Nephron progenitor cell (in vitro differentiated cells): Measurements from ENCODE around the gene SOHLH1.

ENCODE experiments used
- DNase-seq: peaks from one replicate; pipeline ENCODE4 v3.0.0; 2021
- H3K27ac Mint-ChIP-seq: 2 replicates; pipeline ENCODE4 v1.8.0; 2021; ENCODE audit warnings: mild to moderate bottlenecking, moderate library complexity, mixed read lengths
- H3K27me3 Mint-ChIP-seq: 2 replicates; pipeline ENCODE4 v1.8.0; 2021; ENCODE audit warnings: mild to moderate bottlenecking, low read depth, mixed read lengths; ENCODE audit not compliant: poor library complexity
- H3K36me3 Mint-ChIP-seq: 2 replicates; pipeline ENCODE4 v1.8.0; 2021; ENCODE audit warnings: low read depth, mixed read lengths
- H3K4me1 Mint-ChIP-seq: 2 replicates; pipeline ENCODE4 v1.8.0; 2021; ENCODE audit warnings: mixed read lengths
- H3K4me3 Mint-ChIP-seq: 2 replicates; pipeline ENCODE4 v1.8.0; 2021; ENCODE audit warnings: mild to moderate bottlenecking, moderate library complexity, mixed read lengths
- H3K9me3 Mint-ChIP-seq: 2 replicates; pipeline ENCODE4 v1.8.0; 2021; ENCODE audit warnings: mild to moderate bottlenecking, moderate library complexity, mixed read lengths
- CTCF ChIP-seq: fragments of 200-600 bp; sonication (generic); IDR thresholded peaks from 2 replicates; pipeline ENCODE4 v1.5.0; 2021; ENCODE audit warnings: antibody characterized with exemption

The SOHLH1 gene

GRCh38 chr9:135732569-135733257 is 33.4 kb upstream of the SOHLH1 start:
- H3K4me1 Mint-ChIP-seq = no peaks in the 10 kb centered on the region
- H3K27me3 Mint-ChIP-seq = peaks cover 61% of the 10 kb centered on the region
- H3K27ac Mint-ChIP-seq = no peak overlapping the region
- no peak for TF ChIP-seq CTCF
- peaks cover 35% of the 10 kb centered on the region for H3K9me3 Mint-ChIP-seq
- H3K36me3 Mint-ChIP-seq = no peaks in the 10 kb centered on the region
- no peak overlapping the region for H3K4me3 Mint-ChIP-seq
- DNase-seq = no peak

- Mint-ChIP-seq H3K4me3 (no peak overlapping the region), H3K27ac (no peak overlapping the region), H3K36me3 (no peaks in the 10 kb centered on the region), H3K9me3 (peaks cover 35% of the 10 kb centered on the region), H3K4me1 (no peaks in the 10 kb centered on the region), H3K27me3 (peaks cover 60% of the 10 kb centered on the region)
- DNase-seq = no peak
- TF ChIP-seq CTCF = no peak
Measured at GRCh38 chr9:135731454-135731853, 32.2 kb upstream of the SOHLH1 start.

GRCh38 chr9:135729480-135729879 is 30.2 kb upstream of the SOHLH1 start:
- H3K27ac Mint-ChIP-seq = no peak overlapping the region
- peaks cover 46% of the 10 kb centered on the region for H3K27me3 Mint-ChIP-seq
- peaks cover 34% of the 10 kb centered on the region for H3K9me3 Mint-ChIP-seq
- DNase-seq = no peak
- no peaks in the 10 kb centered on the region for H3K36me3 Mint-ChIP-seq
- no peak overlapping the region for H3K4me3 Mint-ChIP-seq
- H3K4me1 Mint-ChIP-seq = peaks cover 5% of the 10 kb centered on the region
- TF ChIP-seq CTCF = no peak

- no peak overlapping the region for H3K4me3 Mint-ChIP-seq
- no peak overlapping the region for H3K27ac Mint-ChIP-seq
- no peaks in the 10 kb centered on the region for H3K36me3 Mint-ChIP-seq
- no peak for TF ChIP-seq CTCF
- H3K27me3 Mint-ChIP-seq = peaks cover 39% of the 10 kb centered on the region
- no peak for DNase-seq
- H3K4me1 Mint-ChIP-seq = peaks cover 5% of the 10 kb centered on the region
- peaks cover 29% of the 10 kb centered on the region for H3K9me3 Mint-ChIP-seq
Measured at GRCh38 chr9:135728436-135729110, 29.3 kb upstream of the SOHLH1 start.

- Mint-ChIP-seq H3K9me3 (peaks cover 21% of the 10 kb centered on the region), H3K36me3 (no peaks in the 10 kb centered on the region), H3K4me3 (no peak overlapping the region)
Measured at GRCh38 chr9:135727257-135727875, 28.1 kb upstream of the SOHLH1 start.

More at GRCh38 chr9:135727257-135727875, 28.1 kb upstream of the SOHLH1 start:
- no peak for TF ChIP-seq CTCF
- no peak overlapping the region for H3K27ac Mint-ChIP-seq
- DNase-seq = no peak
- peaks cover 41% of the 10 kb centered on the region for H3K27me3 Mint-ChIP-seq
- H3K4me1 Mint-ChIP-seq = peaks cover 5% of the 10 kb centered on the region
